AG09309 (cell line): ENCODE data around the gene GALNT14.

Experiments used
- DNase-seq: peaks from one replicate; pipeline ENCODE4 v3.0.0-alpha.2; 2010; ENCODE audit warnings: low read depth
- H3K4me3 ChIP-seq: 2 replicates; pipeline ENCODE4 v1.5.1; 2011; ENCODE audit warnings: mild to moderate bottlenecking, low read depth, low read length, moderate library complexity; ENCODE audit not compliant: control insufficient read depth
- TF ChIP-seq, protein P1 (sequence below): IDR thresholded peaks from 2 replicates; pipeline ENCODE4 v1.5.1; 2011; ENCODE audit warnings: mild to moderate bottlenecking, low read depth, low read length, inconsistent platforms; ENCODE audit not compliant: insufficient read depth, control insufficient read depth; ENCODE audit errors: missing control alignments

Gene GALNT14

DNA sequence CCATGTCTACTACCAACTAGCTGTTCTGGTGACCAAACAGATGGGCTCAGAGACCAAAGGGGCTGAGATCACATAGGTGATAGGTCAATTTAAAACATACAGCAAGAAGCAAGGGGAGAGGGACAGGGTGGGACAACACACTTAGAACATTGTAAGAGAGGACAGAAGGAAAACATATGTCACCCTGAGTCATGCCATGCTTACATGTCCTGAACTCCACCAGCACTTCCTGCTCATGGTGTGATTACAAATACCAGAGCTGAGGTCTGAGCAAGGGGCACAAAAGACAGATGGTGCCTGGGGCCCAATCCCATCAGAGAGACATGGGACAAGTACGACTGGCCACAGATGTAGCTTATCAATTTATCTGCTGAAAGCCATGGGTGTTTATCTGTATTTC, 28.7 kb upstream of the GALNT14 start:
- H3K4me3 ChIP-seq: no peak overlapping the region
- TF ChIP-seq, protein P1, sequence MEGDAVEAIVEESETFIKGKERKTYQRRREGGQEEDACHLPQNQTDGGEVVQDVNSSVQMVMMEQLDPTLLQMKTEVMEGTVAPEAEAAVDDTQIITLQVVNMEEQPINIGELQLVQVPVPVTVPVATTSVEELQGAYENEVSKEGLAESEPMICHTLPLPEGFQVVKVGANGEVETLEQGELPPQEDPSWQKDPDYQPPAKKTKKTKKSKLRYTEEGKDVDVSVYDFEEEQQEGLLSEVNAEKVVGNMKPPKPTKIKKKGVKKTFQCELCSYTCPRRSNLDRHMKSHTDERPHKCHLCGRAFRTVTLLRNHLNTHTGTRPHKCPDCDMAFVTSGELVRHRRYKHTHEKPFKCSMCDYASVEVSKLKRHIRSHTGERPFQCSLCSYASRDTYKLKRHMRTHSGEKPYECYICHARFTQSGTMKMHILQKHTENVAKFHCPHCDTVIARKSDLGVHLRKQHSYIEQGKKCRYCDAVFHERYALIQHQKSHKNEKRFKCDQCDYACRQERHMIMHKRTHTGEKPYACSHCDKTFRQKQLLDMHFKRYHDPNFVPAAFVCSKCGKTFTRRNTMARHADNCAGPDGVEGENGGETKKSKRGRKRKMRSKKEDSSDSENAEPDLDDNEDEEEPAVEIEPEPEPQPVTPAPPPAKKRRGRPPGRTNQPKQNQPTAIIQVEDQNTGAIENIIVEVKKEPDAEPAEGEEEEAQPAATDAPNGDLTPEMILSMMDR: no peak
- DNase-seq: no peak

DNA sequence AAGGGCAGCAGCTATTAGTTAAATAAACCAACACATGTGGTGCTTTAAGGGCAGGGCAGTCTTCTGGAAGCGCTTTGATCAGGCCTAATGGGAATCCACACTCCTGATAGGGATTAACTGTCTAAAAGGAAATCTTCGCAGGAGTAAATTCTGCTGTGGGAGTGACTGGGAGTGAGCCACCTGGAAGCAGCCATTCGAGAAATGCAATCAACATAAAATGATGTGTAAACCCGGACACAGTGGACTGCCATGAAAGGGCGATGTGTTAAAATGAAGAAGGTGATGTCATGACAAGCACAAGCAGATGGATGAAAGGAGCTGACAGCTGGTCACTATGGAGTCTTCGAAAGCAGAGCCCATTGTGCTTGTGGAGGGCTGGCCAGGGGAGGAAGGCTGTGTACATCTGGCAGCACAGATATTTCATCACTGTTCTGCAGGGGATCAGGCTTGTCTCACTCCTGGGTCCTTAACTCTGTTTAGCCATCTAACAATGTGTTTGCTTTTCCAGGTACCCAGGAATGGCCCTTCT, 24.8 kb upstream of the GALNT14 start:
- TF ChIP-seq, protein P1: no peak
- no peak for DNase-seq
- no peak overlapping the region for H3K4me3 ChIP-seq

DNA sequence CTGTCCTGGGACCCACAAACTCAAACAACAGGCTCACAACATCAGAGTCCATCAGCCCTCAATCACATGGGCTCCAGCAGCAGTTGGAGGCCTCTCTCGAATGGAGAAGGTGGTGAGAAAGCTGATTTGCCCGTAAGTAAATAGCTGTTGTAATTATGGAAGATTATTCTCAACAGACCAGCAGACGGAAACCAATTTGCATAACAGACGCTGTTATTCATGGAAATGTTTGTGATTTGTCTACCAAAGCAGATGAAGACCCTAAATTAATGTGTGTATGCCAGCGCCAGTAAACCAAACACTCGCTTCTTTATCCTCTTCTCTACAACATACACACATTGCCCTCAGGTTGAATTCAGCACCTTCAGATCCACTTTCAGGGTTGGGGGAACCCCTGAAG, 23.4 kb upstream of the GALNT14 start:
- DNase-seq: no peak
- H3K4me3 ChIP-seq: no peak overlapping the region
- TF ChIP-seq, protein P1: no peak

DNA sequence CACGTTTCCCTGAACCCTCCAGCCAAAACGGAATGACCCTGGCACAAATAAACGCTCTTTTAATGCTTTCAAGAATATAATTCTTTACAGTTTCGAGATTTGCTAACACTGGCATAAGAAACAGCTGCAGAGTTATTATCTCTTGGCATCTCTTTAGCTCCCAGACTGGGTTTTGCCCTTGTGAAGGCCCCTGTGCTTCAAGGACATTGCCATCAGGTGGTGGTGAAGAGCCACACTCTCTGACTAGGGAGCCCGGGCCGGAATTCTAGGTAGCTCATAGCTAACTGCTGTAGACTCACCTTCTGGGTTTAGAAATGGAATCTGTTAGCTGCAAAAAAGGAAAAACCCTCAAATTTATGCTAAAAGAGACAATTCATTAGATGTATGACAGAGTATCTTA, 13.3 kb upstream of the GALNT14 start:
- DNase-seq: no peak
- H3K4me3 ChIP-seq: no peak overlapping the region
- TF ChIP-seq, protein P1: peak; percentile 10

DNA sequence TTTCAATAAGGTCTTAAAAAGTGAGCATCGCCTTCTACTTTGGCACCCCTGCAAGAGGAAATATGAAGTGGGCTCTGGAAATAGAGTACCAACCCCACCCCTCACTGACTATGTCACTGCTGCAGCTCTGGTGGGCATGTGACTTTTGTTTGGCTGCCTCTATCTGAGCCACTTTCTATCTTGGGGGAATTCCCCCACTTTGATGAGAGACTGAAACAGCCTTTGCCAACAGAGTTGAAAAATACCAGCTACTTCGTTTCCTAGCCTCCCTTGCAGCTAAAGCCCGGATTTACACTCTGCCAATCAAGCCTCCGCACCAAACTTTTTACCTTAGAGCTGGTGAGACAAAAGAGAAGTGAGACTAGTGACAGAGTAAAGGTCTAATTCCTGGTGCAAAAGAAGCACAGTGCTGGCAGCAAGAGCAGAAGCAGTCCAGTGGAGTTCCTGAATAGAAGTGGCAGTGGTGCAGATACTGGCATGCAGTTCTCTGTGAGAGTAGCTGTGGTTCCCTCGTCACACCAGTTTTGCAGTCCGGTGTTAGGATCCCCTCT, 12.0 kb upstream of the GALNT14 start:
- no peak overlapping the region for H3K4me3 ChIP-seq
- no peak for DNase-seq
- TF ChIP-seq, protein P1: no peak

DNA sequence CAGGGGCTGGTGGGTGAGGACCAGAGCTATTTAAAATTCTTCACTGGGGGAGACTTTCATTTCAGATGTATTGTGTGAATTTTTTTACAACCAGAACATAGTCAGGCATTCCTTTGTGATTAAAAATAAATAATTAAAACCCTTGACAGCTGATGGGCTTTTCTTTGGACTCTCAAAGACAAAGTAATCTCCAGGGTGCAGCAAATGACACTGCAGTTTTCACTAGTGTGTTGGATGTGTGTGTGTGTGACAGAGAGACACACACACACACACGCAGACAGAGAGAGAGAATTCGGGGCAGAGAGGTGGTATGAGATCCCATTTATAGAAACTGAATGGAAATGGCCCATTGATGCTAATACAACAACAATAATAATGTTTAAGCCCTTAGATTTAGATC, 10.3 kb upstream of the GALNT14 start:
- TF ChIP-seq, protein P1: no peak
- H3K4me3 ChIP-seq: no peak overlapping the region
- no peak for DNase-seq
